Measurements from ENCODE around the gene HDAC7.
A peak's percentile ranks its signal among the peaks of the same experiment; 100 is the strongest.

Gene HDAC7

DNA sequence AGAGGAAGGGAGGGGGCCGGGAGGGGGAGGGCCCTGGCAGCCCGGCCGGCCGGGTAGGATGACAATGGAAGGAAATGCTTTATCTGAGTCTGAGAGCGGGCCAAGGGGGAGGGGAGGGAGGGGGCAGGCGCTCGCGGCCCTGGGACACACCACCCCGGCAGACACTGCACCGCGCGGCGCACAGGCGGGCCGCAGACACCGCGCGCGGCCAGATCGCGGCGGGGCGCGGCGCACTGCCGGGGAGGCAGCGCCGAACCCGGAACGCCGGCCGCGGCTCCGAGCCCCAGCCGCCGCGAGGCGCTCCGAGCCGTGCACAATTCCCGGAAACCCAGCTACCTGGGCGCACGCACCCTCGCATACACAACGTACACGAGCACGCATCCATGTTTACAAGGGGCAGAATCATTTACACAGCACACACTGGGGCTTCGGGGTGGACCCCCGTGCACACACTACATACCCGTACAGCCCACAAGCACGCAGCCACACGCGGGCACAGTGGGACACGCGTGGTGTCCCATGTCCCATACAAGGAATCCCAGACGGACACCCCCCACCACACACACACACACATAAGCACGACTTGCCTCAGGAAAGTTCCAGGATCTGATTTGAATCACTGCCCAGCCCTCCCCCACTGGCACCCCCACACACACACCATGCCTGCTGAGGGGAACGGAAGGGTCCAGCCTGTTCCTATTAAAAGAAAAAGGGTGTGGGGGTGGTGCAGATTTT is at the start of gene HDAC7:
HDAC7 (minus strand) TSS at position 8 of the 735 bp plus-strand sequence. CDS start 118 bp downstream, outside the sequence.
- DNase-seq (ENCODE audit: low spot score) = peak; percentile 84

DNA sequence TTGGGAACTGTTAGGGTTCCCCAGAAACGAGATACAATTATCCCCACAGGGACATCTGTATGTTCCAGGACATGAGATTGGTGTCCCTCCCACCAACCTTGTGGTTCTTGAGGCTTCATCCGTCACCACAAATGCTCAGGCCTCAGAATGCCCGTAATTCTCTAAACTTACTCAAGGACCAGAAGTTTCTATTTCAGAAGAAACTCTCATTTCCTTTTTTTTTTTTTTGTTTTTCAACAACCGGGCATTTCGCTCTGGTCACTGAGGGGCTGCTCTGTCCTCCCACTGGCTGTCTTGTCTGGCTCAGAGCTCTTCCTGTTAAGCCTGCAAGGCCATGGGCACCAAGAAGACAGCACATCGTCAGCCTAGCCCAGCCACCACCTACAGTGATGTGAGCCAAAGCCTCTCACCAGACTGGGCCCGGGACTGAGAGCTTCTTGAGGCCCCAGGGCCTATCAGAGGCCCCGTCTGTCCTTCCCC is 48.9 kb upstream of the HDAC7 start:
- no peak for DNase-seq (ENCODE audit: low spot score)

DNA sequence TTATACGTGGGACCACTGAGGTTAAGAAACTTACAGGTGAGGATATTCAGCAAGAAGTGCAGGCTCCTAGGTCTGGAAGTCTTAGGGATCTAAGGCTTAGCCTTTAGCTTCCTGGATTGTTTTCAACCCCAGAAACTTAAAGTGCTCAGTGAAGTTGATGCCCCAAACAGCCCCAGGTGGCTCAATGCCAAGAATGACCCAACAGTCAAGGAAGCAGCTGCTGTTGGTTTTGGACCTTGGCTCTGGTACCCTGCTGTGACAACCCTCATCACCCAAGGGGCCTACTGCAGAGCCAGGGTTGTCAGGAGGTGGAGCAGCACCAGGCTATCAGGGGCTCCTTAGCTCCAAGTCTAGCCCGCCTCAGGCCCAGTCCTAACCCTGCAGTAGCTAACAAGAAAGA is 48.3 kb upstream of the HDAC7 start:
- DNase-seq (ENCODE audit: low spot score) = no peak

DNA sequence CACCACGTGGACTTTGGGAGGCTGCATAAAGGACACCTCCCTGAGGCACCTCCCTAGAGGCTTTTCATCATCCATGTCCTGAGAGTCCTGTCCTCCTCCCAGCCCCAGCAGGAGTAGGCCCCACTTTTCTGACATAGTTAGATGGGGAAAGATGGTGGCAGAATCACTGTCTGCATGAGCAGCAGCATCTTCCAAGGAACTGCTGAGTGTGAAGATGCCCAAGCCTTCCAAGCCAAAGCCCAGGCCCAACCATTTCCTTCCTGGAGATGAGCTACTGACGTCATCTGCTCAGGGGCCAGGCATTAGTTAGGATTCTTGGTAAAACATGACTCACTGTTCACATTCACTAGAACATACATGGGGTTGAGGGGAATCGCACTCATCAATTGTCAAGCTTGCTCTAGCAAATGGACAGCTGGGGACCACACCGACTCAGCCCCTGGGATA is 47.8 kb upstream of the HDAC7 start:
- DNase-seq (ENCODE audit: low spot score) = peak; percentile 41

DNA sequence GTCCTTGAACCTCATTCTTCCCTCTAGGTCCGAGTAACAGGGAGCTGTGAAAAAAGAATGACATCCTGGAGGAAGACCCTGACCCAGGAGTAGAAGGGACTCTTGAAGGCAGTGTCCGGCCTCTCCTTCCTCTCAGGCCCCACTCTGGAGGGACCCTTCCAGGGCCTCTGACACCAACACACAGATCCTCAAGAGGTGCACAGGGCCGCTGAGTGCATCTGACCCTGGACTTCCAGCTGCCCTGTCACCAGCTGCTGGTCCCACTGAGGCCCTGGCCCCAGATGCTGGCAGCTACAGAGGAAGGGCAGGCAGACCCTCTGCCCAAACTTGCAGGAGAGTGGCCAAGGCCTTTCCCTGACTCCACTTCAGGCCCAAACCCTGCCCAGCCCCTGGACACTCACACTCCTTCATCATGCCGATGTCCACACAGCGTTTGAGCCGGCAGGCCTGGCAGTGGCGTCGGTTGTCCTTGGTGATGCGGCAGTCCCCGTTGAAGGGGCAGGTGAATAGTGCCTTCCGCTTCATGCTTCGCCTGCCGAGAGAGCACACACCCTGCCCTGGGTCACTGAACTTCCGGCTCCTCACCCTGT is 45.0 kb upstream of the HDAC7 start:
- no peak for DNase-seq (ENCODE audit: low spot score)

DNA sequence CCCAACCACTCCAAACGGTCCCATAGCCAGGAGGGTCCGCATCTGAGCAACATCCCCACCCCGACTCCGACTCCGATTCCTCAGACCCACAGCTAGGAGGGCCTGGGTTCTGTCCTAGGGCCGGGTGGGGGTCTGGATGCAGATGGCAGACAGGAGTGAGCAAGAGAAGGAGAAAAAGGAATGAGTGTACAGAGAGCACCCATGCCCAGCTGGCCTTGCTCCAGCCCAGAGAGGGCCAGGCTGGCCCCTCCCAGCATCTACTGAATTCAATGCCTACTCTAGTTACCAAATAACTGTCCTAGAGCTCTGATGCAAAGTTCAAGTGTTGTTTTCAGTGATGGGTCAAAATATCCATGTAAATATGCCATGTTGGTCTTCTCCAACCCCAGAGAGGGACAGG is 44.3 kb upstream of the HDAC7 start:
- DNase-seq (ENCODE audit: low spot score) = no peak

DNA sequence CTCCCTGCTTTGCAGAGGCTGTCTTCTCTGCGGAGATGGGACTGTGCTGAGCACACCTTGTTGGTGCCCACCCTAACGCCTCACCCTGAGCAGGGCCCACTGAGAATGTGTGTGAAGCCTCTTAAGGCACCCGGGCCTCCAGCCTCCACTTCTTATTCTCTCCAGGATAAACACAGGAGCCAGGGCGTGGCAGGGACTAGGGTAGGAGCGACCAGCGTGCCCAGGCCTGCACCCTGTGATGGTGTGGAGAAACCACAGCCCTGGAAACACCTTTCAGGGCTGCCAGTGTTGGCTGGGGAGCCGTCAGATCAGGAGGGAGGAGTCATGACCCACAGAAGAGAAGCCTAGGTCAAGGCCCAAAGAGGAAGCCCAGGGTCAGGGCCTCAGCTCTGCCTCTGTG is 43.8 kb upstream of the HDAC7 start:
- DNase-seq (ENCODE audit: low spot score) = no peak

DNA sequence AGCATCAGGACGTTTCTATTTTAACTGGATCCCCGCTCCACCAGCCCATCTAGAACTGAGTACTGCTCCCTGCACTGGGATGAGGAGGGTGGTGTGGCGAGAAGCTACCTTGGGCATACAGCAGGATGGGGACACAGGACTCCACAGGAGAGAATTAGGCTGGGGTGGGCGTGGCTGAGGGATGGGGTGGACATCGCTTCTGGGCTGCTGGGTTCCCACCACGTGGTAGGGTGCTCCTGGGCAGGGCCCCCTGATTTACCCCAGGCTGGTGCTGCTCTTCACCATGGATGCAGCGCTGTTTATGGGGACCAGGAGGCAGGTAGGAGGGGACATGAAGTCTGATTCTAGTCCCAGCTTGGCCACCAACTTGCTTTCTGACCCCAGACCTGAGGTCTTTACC is 43.2 kb upstream of the HDAC7 start:
- no peak for DNase-seq (ENCODE audit: low spot score)

DNA sequence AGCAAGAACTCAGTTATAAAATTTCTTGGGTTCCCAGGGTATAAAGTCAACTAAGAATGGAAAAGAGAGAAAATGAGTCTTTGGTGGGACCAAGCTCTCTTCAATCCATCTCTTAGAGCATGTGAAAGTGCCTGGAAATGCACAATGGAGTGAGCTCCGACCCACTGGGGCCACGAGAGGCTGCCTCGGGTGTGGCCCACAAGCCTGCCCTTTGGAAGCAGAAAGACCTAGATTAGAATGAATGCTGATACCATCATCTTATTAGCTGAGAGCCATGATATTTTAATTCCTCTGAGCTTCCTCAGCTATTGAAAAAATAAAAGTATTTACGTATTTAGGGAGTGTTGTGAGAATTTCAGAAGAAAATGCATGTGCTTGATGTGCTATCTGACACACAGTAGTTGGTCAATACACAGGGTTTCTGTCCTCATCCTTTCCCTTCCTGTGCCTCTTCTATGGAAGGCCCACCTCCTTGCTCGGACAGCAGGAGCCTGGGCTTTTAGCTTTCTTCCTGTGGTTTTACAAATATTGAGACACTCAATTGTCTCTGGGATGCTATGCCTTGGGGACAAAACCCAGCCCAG is 42.6 kb upstream of the HDAC7 start:
- no peak for DNase-seq (ENCODE audit: low spot score)

DNA sequence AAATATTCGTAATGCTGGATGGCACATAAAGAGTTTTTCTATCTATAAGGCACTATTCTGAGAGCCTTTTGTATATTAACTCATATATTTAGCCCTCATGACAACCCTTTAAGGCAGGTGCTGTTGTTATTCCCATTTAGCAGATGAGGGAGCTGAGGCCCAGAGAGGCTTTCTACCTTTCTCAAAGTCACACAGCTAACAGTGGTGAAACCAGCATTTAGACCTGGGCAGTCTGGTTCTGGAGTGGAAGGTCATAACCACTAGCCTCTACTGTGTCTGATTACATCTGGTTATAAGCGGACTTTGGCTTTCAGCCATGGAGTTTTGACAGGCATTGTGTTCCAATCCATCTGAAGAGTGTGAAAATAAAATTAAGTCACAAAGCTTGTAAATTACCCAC is 41.2 kb upstream of the HDAC7 start:
- DNase-seq (ENCODE audit: low spot score) = no peak

DNA sequence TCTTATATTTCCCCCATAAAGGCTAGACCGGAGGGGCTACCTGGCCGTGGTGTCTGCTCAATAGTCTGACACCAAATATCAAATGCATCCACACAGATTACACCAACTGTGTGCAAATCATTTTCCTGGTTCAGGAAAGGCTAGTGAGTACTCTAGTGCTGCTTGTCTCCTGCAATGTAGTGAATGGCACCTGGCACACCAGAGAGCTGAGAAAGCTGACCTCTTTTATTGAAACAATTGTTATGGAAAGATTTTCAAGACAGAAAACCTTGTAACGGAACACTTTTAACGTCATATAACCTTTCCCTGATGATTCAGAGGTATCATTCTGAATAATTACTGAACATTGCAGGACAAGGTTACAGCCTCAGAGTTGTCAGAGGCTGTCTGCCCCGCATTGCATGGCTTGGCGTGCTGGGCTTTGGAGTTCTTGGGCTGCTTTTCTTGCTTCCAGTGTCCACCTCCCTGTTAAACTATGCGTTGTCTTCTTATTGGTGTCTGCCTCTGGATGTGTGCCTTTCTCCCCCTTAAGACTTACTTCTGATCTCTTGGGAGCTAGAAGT is 40.7 kb upstream of the HDAC7 start:
- DNase-seq (ENCODE audit: low spot score) = no peak

DNA sequence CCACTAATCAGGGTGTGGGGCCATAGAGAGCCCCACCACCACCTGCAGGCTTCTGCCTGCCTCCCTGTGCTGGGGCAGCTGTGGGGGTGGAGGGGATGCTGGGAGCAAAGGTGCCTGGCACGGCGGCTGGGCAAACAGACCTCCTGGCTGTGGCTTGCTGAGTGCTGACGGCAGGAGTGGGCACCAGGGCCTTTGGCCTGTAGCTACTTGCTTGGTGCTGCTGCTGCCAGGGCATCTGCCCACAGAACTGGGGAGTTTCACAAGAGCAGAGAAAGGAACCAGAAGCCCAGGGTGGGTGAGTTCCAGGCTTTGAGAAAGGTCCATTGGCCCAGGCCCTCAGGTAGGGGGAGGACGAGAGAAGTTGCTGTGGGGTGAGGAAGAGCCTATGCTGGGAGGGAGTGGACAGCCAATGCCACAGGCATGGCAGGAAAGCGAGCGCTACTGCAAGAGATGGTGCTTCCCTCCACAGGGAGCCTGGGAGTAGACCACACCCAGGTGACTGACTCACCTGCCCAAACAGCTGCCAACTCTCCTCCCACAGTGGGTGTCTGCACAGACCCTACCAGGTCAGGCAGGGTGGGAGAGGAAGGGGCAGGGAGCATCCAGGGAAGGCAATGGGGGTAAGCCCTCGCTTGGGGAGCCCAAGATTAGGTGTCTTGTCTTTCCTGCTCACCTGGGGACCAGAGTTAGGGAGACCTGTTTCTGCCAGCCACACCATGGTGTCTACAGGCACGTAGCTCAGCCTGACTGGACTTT is 39.0 kb upstream of the HDAC7 start:
- DNase-seq (ENCODE audit: low spot score) = no peak

DNA sequence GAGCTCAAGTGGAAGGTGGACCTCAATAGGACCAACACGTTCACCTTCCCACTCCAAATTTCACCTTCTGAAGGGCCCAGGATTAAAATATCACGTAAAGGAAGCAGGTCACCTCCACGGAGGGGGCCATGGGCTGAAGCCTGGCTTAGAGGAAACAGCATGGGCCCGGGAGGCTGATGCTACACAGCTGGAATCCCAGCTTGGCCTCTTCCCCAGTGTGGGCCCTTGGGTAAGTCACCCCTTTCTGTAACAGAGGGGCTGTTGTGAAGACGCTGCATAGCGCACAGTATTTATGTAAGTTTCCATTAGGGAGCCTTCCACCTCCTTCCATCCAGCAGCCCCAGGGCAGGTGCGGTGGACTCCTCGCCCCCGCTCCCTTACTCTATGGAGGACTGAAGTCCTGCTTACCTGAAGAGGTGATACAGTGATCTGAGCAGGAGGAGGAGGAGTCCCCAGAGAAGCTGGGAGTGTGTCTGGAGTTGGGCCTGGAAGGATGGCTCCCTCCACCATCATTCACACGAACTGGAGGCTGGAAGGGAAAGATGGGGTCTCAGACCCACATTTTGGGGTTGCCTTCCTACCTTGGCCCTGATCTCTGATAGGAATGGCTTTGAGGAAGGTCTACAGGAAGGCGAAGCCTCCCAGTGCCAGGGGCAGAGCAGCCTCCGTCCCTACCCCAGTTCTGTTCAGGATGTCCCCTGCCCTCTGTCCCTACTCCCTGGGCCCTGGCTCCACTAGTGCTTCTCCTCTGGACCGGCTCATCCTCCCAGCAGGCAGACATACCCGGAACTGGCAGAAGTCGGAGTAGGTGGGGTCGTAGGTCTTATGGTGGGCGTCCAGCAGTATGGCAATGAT is 37.2 kb upstream of the HDAC7 start:
- no peak for DNase-seq (ENCODE audit: low spot score)

DNA sequence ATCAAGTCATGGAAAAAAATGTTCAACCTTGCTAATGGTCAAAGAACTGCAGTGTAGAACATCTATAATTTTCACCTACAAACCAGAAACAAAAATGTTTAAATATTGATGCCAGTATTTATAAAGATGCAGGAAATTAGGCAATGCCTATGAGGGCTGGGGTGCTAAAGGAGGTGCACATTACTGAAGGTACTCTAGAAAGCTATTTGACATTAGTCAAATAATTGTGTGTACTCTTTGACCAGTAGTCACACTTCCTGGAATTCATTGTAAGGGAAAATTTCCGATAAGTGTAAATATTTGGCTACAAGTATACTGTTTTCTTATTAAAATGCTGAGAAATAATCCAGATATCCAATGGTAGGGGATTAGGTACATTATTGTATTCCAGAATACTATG is 36.4 kb upstream of the HDAC7 start:
- DNase-seq (ENCODE audit: low spot score) = no peak

DNA sequence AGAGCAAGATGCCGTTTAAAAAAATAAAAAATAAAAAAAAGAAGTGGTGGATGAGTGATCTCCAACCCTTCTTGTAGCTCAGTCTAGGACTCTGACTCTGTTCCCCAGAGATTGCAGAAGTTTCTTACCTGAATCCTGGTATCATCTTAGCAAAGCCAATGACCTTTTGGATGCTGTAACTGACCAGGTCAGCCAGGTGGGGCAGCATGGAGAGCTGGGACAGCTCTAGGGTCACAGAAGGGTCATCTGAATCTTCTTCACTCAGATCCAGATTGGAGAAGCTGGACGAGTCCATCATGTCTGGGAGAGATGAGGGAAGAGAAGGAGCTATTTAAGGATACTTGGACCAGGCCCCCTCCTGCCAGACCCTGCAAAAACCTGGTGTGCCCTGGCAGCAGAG is 35.8 kb upstream of the HDAC7 start:
- no peak for DNase-seq (ENCODE audit: low spot score)

DNA sequence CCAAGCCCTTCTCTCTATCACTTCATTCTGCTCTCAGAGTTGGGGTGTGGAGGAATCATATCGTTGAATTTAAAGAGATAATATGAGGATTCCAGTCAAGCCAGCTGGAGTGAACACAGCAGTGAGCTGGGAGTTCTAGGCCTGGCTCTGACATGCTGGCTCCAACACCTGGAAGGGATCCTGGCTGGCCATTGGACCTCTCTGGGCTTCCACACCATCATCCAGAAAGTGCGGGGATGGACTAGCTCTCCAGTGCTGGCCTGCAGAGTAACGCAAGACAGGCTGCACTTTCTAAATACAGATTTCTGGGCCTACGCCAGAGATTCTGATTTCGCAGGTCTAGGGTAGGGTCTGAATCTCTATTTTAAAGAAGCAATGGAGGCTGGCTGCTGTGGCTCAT is 34.8 kb upstream of the HDAC7 start:
- DNase-seq (ENCODE audit: low spot score) = no peak

DNA sequence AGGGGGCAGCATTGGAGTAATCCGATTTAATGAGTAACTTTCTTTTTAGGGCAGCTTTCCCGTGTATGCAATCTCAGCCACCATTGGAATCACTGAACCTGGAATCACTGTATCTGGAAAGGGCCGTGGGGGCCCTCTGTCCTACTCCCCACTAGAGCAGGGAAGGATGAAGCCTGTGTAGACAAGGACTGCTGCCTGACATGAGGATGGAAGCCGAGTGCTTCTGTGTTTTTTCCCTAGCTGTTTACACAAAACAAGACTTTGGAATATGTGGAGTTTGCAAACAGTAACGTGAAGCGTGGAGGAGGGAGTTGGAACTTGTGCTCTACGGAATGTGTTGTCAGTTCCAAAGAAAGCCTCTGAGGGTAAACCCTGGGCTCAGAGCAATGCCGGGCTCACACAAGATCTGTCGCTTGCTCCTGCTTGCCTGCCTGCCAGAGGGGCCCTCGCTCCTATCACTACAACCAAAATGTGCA is 32.4 kb upstream of the HDAC7 start:
- DNase-seq (ENCODE audit: low spot score) = no peak

DNA sequence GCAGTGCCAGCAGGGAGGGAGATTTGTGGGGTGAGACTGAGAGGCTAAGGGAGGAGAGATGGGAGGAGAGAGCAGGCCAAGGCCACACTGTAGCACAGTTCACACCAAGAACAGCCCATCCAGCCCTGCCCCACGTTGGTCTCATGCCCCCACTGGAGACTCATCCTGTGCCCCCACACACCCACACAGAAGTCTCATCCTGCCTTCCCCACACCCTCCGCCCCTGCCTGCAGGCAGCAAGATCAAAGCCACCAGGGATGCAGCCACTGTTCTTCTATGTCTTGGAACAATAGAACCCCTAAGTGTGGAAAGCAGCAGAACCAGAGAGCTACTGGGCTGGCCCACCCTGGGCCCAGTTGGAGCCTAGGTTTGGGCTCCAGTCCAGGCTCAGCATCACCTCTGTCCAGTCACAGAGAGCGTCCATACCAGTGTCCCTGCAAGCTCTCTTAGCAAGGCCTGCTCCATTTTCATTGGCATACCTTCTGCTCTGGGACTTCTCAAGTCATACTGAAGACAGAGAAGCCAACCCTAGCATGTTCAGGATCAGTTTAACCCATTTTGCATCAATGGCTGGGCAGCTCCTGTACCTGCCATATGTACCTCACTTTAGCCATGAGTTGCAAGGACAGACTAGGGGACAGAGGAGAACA is 31.7 kb upstream of the HDAC7 start:
- no peak for DNase-seq (ENCODE audit: low spot score)

DNA sequence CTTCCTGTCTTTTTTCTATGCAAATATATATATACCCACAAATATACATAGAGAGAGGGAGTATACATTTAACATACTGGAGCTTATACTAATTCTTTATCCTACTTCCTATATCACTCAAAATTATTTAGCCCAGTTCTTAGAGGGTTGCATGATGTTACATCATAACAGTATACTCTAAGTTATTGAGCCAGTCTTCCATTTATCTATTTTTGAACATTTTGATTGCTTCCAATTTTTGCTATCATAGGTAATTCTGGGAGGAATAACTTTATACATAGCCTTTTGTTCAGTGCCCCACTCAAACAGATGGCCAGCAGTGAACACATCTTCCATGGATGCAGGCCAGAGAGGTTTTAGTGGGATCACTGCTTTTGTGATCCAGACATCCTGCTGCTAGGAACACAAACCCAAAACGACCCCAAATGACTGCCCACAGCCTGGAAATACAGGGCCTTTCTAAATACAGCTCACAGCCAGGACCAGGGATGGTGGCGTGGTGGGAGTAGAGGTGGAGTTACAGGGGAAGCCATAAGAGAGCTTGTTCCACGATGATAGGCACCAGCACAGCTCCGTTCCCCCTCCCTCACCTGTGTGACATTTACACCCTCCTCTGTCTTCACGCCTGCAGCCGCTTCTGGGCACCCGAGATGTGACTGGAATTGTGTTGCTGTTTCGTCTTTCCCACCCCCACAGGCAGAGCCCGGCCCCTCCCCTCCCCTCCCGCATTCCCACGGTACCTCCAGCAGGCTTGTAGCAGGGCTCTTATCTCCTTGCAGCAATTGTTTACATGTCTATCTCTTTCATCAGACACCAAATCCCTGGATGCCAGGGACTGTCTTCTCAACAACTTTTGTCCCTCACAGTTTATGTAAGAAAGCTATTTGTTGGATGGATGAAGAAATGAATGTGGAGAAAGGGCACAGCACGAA is 30.7 kb upstream of the HDAC7 start:
- DNase-seq (ENCODE audit: low spot score) = no peak

DNA sequence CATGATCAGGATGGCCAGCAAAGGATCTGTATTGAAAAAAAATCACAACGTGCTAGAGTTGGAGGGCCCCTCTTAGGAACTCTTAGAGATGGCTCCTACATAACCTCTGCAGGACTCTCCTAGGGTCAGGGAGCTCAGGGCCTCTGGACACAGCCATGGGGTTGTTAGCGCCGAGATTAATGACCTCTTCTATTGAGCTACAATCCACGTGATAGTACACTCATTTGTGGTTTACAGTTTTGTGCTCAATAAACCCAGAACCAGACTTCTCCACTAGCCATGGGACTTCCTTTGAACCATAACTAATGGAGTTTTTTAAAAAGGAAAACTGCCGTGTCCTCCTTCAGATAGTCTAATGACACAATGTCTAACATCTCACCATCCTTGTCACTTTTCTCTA is 29.6 kb upstream of the HDAC7 start:
- DNase-seq (ENCODE audit: low spot score) = no peak

Data from RKO (cell line).